DOHH2 (cell line): Measurements from ENCODE around the gene ATP6V0A4.

Source experiments
- CTCF ChIP-seq: fragments of 200-600 bp; sonication (generic); IDR thresholded peaks from one replicate; pipeline ENCODE4 v1.5.1; 2014; ENCODE audit warnings: antibody characterized with exemption, mild to moderate bottlenecking, low read depth, low read length; ENCODE audit not compliant: poor library complexity, severe bottlenecking
- EZH2phosphoT487 ChIP-seq: fragments of 200-600 bp; sonication (generic); IDR thresholded peaks from 2 replicates; pipeline ENCODE4 v1.6.1; 2017; ENCODE audit warnings: borderline replicate concordance, mild to moderate bottlenecking, antibody characterized with exemption, low read length, moderate library complexity, mixed read lengths

GRCh38 chr7:138668229-138668596 is 129.8 kb downstream of the ATP6V0A4 start:
- no peak for TF ChIP-seq CTCF
- TF ChIP-seq EZH2phosphoT487, result no peak
